ENCODE results near the gene ABCB1. TPM values are rescaled to one million over a fixed set of nuclear protein-coding genes. Genes with fewer than 3 reads are reported as not detected.

ABCB1 gene
- total and polyA plus RNA-seq, 9 of the 15 experiments (the other 6 are each of a cell fraction or from before 2014, with no cell fraction given), result 0.03 to 0.86 (median 0.52) TPM

DNA sequence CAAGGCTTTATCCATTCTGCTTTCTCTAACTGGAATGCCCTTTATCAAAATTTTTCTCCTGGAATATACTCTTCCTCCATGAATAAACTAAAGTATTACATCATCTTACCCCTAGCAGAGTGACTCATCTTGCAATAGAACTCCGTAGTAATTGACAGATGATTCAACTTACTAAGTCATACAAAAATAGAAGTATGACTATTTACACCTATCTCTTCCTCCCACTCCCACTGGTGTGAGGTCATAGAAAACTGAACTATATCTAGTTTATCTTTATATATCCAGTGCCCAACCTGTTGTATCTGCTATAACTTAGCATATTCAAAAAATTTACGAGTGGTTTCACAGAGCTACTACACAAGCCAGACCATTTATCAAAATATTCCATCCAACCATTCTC lies 26.1 kb downstream of the ABCB1 start (continued):
- TF ChIP-seq SMARCA4 (IDR thresholded peaks at IDR 0.05) (0 out of 2 replicates have a peak, but pooled peaks have one; percentile 30), ATF7 (IDR thresholded peaks at IDR 0.05) (peak; percentile 80), NCOA1 (IDR thresholded peaks at IDR 0.05; ENCODE audit: low read depth) (0 out of 2 replicates have a peak, but pooled peaks have one; percentile 27), EZH2 (IDR thresholded peaks at IDR 0.05; ENCODE audit: borderline replicate concordance, low read depth, low read length) (no peak), CEBPG (CRISPR knock-in tag; IDR thresholded peaks at IDR 0.05) (no peak), CEBPG (tag; conservative IDR thresholded peaks at IDR 0.05 in 1 of 2, IDR thresholded peaks at IDR 0.05 in 1 of 2) (peak; percentile 79 to 95), SRSF1 (IDR thresholded peaks at IDR 0.05; ENCODE audit: low read depth, low read length) (no peak), MYBL2 (IDR thresholded peaks at IDR 0.05; ENCODE audit: low read depth) (no peak), MYBL2 (CRISPR knock-in tag; IDR thresholded peaks at IDR 0.05; ENCODE audit: borderline replicate concordance) (no peak), YBX1 (IDR thresholded peaks at IDR 0.05) (no peak), TAF15 (IDR thresholded peaks at IDR 0.05; ENCODE audit: low read depth, low read length) (no peak), HOXB6 (CRISPR knock-in tag; IDR thresholded peaks at IDR 0.05; ENCODE audit: borderline replicate concordance) (no peak), CHD2 (IDR thresholded peaks at IDR 0.05; ENCODE audit: low read depth, low read length) (no peak), EWSR1 (IDR thresholded peaks at IDR 0.05; ENCODE audit: borderline replicate concordance, low read depth, partially characterized antibody) (no peak), IFI16 (CRISPR knock-in tag; IDR thresholded peaks at IDR 0.05) (no peak), GATAD2A (IDR thresholded peaks at IDR 0.05) (no peak), RNF2 (IDR thresholded peaks at IDR 0.05) (no peak), LARP7 (IDR thresholded peaks at IDR 0.05) (no peak), SRSF9 (IDR thresholded peaks at IDR 0.05; ENCODE audit: borderline replicate concordance, low read depth, low read length) (no peak), EGR1 (conservative IDR thresholded peaks at IDR 0.05) (peak; percentile 35), MECOM (CRISPR knock-in tag; IDR thresholded peaks at IDR 0.05) (no peak), PHF21A (IDR thresholded peaks at IDR 0.05; ENCODE audit: borderline replicate concordance, low read depth) (no peak), HMG20B (CRISPR knock-in tag; IDR thresholded peaks at IDR 0.05) (no peak)
- TF ChIP-seq, protein P1, sequence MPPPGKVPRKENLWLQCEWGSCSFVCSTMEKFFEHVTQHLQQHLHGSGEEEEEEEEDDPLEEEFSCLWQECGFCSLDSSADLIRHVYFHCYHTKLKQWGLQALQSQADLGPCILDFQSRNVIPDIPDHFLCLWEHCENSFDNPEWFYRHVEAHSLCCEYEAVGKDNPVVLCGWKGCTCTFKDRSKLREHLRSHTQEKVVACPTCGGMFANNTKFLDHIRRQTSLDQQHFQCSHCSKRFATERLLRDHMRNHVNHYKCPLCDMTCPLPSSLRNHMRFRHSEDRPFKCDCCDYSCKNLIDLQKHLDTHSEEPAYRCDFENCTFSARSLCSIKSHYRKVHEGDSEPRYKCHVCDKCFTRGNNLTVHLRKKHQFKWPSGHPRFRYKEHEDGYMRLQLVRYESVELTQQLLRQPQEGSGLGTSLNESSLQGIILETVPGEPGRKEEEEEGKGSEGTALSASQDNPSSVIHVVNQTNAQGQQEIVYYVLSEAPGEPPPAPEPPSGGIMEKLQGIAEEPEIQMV (tag; conservative IDR thresholded peaks at IDR 0.05; ENCODE audit: low read depth), result no peak
- TF ChIP-seq, protein P2, sequence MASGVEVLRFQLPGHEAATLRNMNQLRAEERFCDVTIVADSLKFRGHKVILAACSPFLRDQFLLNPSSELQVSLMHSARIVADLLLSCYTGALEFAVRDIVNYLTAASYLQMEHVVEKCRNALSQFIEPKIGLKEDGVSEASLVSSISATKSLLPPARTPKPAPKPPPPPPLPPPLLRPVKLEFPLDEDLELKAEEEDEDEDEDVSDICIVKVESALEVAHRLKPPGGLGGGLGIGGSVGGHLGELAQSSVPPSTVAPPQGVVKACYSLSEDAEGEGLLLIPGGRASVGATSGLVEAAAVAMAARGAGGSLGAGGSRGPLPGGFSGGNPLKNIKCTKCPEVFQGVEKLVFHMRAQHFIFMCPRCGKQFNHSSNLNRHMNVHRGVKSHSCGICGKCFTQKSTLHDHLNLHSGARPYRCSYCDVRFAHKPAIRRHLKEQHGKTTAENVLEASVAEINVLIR (CRISPR knock-in tag; IDR thresholded peaks at IDR 0.05), result 0 out of 2 replicates have a peak, but pooled peaks have one; percentile 19
- TF ChIP-seq, protein P3, sequence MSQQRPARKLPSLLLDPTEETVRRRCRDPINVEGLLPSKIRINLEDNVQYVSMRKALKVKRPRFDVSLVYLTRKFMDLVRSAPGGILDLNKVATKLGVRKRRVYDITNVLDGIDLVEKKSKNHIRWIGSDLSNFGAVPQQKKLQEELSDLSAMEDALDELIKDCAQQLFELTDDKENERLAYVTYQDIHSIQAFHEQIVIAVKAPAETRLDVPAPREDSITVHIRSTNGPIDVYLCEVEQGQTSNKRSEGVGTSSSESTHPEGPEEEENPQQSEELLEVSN (IDR thresholded peaks at IDR 0.05; ENCODE audit: borderline replicate concordance in 1 of 2, extremely low read depth in 1 of 2, insufficient read depth in 1 of 2, insufficient read length in 1 of 2, low read depth in 1 of 2, low read length in 1 of 2, poor library complexity in 1 of 2, severe bottlenecking in 1 of 2), result no peak

Data from K562 (cell line).